MG63 (cell line): Measurements from ENCODE around the gene DHX29. TPM values are rescaled to one million over a fixed set of nuclear protein-coding genes. Genes with fewer than 3 reads are reported as not detected.
A peak's percentile ranks its signal among the peaks of the same experiment; 100 is the strongest.

Experiments used
- DNase-seq: peaks from one replicate; pipeline ENCODE4 v3.0.0-alpha.2; 2020
- H3K27me3 ChIP-seq: fragments of 250-450 bp; sonication (Bioruptor Pico); 2 replicates; pipeline ENCODE4 v1.5.1; 2020; ENCODE audit warnings: mild to moderate bottlenecking, moderate library complexity
- H3K36me3 ChIP-seq: fragments of 250-450 bp; sonication (Bioruptor Pico); 2 replicates; pipeline ENCODE4 v1.5.1; 2020; ENCODE audit warnings: mild to moderate bottlenecking, moderate library complexity
- H3K4me3 ChIP-seq: fragments of 250-450 bp; sonication (Bioruptor Pico); 2 replicates; pipeline ENCODE4 v1.5.1; 2020; ENCODE audit warnings: mild to moderate bottlenecking, moderate library complexity
- H3K9me3 ChIP-seq: fragments of 250-450 bp; sonication (Bioruptor Pico); 2 replicates; pipeline ENCODE4 v1.5.1; 2020; ENCODE audit warnings: mild to moderate bottlenecking, moderate library complexity
- total RNA-seq: library from RNA; depleted of rRNA; stranded (reverse); fragments of >200 nt; shearing (Covaris generic); gene quantifications from 2 replicates; pipeline ENCODE4 v1.2.3, GENCODE V29; 2014; ENCODE audit warnings: low replicate concordance; rRNA removed

DHX29 gene, protein sequence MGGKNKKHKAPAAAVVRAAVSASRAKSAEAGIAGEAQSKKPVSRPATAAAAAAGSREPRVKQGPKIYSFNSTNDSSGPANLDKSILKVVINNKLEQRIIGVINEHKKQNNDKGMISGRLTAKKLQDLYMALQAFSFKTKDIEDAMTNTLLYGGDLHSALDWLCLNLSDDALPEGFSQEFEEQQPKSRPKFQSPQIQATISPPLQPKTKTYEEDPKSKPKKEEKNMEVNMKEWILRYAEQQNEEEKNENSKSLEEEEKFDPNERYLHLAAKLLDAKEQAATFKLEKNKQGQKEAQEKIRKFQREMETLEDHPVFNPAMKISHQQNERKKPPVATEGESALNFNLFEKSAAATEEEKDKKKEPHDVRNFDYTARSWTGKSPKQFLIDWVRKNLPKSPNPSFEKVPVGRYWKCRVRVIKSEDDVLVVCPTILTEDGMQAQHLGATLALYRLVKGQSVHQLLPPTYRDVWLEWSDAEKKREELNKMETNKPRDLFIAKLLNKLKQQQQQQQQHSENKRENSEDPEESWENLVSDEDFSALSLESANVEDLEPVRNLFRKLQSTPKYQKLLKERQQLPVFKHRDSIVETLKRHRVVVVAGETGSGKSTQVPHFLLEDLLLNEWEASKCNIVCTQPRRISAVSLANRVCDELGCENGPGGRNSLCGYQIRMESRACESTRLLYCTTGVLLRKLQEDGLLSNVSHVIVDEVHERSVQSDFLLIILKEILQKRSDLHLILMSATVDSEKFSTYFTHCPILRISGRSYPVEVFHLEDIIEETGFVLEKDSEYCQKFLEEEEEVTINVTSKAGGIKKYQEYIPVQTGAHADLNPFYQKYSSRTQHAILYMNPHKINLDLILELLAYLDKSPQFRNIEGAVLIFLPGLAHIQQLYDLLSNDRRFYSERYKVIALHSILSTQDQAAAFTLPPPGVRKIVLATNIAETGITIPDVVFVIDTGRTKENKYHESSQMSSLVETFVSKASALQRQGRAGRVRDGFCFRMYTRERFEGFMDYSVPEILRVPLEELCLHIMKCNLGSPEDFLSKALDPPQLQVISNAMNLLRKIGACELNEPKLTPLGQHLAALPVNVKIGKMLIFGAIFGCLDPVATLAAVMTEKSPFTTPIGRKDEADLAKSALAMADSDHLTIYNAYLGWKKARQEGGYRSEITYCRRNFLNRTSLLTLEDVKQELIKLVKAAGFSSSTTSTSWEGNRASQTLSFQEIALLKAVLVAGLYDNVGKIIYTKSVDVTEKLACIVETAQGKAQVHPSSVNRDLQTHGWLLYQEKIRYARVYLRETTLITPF (N-terminal part only)
- 18.4 and 32.9 TPM in 2 replicates for total RNA-seq

GRCh38 chr5:55307383-55308253, at the start of gene DHX29, which contains the start of gene MTREX:
Gene DHX29, minus strand, starts transcription at chr5:55307694. Its CDS starts 121 bp downstream, at chr5:55307573.
Gene MTREX, plus strand, starts transcription at chr5:55307989. Its CDS starts 25 bp downstream, at chr5:55308014.
- peak within 1 kb of the TSS; percentile 94 for H3K4me3 ChIP-seq
- peaks cover 9% of the 10 kb centered on the region for H3K9me3 ChIP-seq
- peaks cover 33% of the 10 kb centered on the region for H3K36me3 ChIP-seq
- no peaks in the 10 kb centered on the region for H3K27me3 ChIP-seq
- DNase-seq = peak; percentile 92

DNA sequence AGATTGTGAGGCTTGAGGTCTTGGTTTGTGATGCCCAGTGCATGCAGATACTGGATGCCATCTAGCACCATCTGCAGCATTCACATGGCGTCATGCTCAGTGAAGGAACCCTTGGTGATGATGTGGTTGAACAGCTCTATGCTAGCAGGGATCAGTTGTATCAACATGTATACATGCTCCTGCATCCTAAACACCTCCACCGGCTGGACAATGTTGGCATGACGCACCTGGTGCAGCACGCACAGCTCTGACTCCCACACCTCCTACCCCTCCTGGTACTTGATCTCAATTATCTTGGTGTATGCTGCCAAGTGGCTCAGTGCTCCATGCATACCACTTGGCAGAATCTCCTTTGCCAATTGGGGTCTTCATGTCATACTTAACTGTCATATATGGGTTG, 49.4 kb upstream of the DHX29 start:
- DNase-seq = no peak
- no peaks in the 10 kb centered on the region for H3K27me3 ChIP-seq
- no peaks in the 10 kb centered on the region for H3K9me3 ChIP-seq
- H3K4me3 ChIP-seq = no peak overlapping the region
- H3K36me3 ChIP-seq = peaks cover 63% of the 10 kb centered on the region

- Histone ChIP-seq H3K36me3 (peaks cover 74% of the 10 kb centered on the region), H3K4me3 (no peak overlapping the region), H3K9me3 (no peaks in the 10 kb centered on the region), H3K27me3 (no peaks in the 10 kb centered on the region)
- DNase-seq = no peak
Observed at GRCh38 chr5:55350754-55351153, 43.3 kb upstream of the DHX29 start.

- H3K36me3 ChIP-seq = peaks cover 74% of the 10 kb centered on the region
- H3K9me3 ChIP-seq = no peaks in the 10 kb centered on the region
- DNase-seq = no peak
- H3K4me3 ChIP-seq = no peak overlapping the region
- no peaks in the 10 kb centered on the region for H3K27me3 ChIP-seq
Observed at GRCh38 chr5:55347786-55348185, 40.3 kb upstream of the DHX29 start.

GRCh38 chr5:55345327-55345726, 37.8 kb upstream of the DHX29 start:
- H3K36me3 ChIP-seq = peaks cover 81% of the 10 kb centered on the region
- H3K27me3 ChIP-seq = no peaks in the 10 kb centered on the region
- no peak overlapping the region for H3K4me3 ChIP-seq
- DNase-seq = no peak
- H3K9me3 ChIP-seq = no peaks in the 10 kb centered on the region

DNA sequence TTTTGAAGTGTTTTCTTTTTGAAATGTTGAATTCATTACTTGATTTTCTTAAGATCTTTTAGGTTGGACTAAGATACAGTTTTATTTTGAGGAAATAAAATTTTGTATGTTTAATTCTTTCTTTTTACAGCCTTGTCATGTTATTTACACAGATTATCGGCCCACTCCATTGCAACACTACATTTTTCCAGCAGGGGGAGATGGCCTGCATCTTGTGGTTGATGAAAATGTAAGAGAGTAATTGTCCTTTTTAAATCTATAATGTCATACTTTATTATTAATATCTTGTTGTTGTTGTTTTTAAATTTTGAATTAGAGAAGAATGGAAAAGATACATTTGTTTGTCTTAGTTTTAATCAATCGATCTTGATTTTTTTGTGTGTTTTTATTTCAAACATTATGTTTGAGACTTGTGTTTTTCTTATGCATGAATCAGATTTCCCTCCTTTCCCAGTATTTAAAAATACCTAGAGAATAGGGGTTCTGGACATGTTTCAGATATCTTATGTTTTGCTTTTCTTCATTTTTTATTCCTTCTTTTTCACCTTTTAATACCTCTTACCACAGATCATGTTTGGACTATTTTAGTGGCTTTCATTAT, 37.0 kb upstream of the DHX29 start:
- Histone ChIP-seq H3K4me3 (no peak overlapping the region), H3K36me3 (peaks cover 78% of the 10 kb centered on the region), H3K9me3 (no peaks in the 10 kb centered on the region), H3K27me3 (no peaks in the 10 kb centered on the region)
- peak; percentile 41 for DNase-seq

GRCh38 chr5:55343609-55344008, 36.1 kb upstream of the DHX29 start:
- no peaks in the 10 kb centered on the region for H3K9me3 ChIP-seq
- H3K27me3 ChIP-seq = no peaks in the 10 kb centered on the region
- no peak overlapping the region for H3K4me3 ChIP-seq
- H3K36me3 ChIP-seq = peaks cover 76% of the 10 kb centered on the region
- DNase-seq = no peak

DNA sequence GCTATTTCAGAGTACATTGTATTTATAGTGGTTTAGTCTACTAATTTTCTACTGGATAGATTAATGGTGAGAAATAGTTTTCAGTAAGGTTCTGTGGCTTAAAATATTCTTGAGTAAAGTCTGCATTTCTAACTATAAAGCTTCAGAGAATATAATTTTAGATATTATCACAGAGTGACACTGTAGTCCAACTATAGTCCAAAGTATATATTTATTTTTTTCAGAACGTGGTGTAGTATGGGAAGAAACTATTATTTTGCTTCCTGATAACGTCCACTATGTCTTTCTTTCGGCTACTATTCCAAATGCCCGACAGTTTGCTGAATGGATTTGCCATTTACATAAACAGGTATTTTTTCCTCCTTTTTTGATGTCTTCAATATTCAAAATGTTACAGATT, 35.6 kb upstream of the DHX29 start:
- no peak overlapping the region for H3K4me3 ChIP-seq
- H3K9me3 ChIP-seq = no peaks in the 10 kb centered on the region
- peaks cover 73% of the 10 kb centered on the region for H3K36me3 ChIP-seq
- no peak for DNase-seq
- H3K27me3 ChIP-seq = no peaks in the 10 kb centered on the region

- no peaks in the 10 kb centered on the region for H3K27me3 ChIP-seq
- H3K9me3 ChIP-seq = no peaks in the 10 kb centered on the region
- DNase-seq = no peak
- H3K36me3 ChIP-seq = peaks cover 59% of the 10 kb centered on the region
- no peak overlapping the region for H3K4me3 ChIP-seq
Observed at GRCh38 chr5:55338810-55339243, 31.3 kb upstream of the DHX29 start.

DNA sequence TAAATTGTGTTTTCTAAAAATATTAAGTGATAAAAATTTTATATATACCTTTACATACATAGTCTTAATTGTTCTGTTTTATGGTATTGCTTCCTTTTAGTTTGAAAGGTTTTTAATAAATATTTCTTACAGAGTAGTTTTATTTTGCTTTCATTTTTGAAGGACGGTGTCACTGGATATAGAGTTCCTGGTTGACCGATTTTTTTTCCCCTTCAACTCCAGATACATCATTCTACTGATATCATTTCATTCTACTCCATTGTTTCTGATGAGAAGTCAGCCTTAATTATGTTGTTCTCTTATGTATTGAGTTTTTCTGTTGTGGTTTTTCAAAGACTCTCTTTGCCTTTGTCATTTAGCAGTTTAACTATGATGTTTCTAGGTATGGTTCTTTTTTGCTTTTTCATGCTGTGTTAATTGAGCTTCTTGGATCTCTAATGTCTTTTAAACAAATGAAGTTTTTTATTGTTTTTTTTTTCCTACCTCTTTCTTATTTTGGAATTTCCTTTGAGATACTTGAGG, 30.7 kb upstream of the DHX29 start:
- Histone ChIP-seq H3K36me3 (peaks cover 61% of the 10 kb centered on the region), H3K4me3 (no peak overlapping the region), H3K9me3 (no peaks in the 10 kb centered on the region), H3K27me3 (no peaks in the 10 kb centered on the region)
- no peak for DNase-seq

GRCh38 chr5:55333811-55334210, 26.3 kb upstream of the DHX29 start:
- Histone ChIP-seq H3K27me3 (no peaks in the 10 kb centered on the region), H3K36me3 (peaks cover 62% of the 10 kb centered on the region), H3K4me3 (no peak overlapping the region), H3K9me3 (no peaks in the 10 kb centered on the region)
- DNase-seq = no peak

DNA sequence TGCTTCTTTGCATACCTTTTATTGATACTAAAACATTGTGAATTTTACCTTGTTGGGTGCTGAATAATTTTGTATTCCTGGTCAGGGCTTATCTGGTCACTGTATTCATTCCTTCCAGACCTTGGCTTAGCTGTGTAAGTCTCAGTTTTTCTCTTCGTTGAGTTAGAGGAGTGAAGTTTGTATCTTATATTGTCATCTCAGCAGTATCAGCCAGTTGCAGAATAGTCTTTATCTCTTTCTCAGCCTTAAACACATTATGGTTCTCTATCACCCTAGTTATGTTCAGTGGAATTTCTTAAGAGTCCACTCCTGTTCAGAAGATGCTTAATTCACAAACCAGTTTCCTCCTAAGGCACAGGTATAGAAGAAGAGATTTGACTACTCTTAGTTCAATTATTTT, 25.5 kb upstream of the DHX29 start:
- no peaks in the 10 kb centered on the region for H3K27me3 ChIP-seq
- DNase-seq = no peak
- H3K4me3 ChIP-seq = no peak overlapping the region
- H3K9me3 ChIP-seq = no peaks in the 10 kb centered on the region
- H3K36me3 ChIP-seq = peaks cover 67% of the 10 kb centered on the region

GRCh38 chr5:55331321-55331720, 23.8 kb upstream of the DHX29 start:
- Histone ChIP-seq H3K9me3 (no peaks in the 10 kb centered on the region), H3K36me3 (peaks cover 74% of the 10 kb centered on the region), H3K27me3 (no peaks in the 10 kb centered on the region), H3K4me3 (no peak overlapping the region)
- DNase-seq = no peak

DNA sequence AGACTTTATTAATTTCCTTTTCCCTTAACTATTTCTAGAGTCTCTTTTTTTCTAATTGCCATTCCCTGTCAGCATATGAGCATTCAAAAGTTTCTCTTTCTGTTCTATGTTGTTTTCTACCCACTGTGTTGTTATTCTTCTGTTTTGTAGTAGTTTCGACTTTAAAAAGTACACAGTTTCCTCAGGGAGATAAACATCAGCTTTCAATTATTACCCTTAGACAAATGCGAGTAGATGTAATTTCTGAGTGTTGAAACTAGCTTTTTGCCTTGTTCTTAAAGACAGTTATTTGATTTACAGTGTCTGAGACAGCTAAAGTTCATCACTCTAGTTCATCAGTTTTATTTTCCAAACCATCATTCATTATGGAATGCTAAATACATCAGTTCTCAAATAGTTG, 19.8 kb upstream of the DHX29 start:
- no peak overlapping the region for H3K4me3 ChIP-seq
- no peaks in the 10 kb centered on the region for H3K27me3 ChIP-seq
- DNase-seq = no peak
- no peaks in the 10 kb centered on the region for H3K9me3 ChIP-seq
- peaks cover 61% of the 10 kb centered on the region for H3K36me3 ChIP-seq

DNA sequence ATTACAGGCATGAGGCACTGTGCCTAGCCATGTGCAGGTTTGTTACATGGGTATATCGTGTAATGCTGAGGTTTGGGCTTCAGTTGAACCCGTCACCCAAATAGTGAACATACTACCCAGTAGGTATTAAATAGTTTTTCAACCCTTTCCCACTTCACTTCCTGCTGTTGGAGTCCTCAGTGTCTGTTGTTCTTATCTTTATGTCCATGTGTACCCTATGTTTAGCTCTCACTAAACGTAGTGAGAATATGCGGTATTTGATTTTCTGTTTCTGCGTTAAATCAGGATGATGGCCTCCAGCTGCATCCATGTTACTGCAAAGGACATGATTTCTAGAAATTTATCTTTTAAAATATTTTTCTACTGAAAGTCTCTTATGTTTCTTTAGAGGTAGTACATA, 18.1 kb upstream of the DHX29 start:
- H3K9me3 ChIP-seq = no peaks in the 10 kb centered on the region
- no peak overlapping the region for H3K4me3 ChIP-seq
- H3K36me3 ChIP-seq = peaks cover 49% of the 10 kb centered on the region
- H3K27me3 ChIP-seq = no peaks in the 10 kb centered on the region
- no peak for DNase-seq
